H1 (cell line): ENCODE results near the gene OGDHL. TPM values are rescaled to one million over a fixed set of nuclear protein-coding genes. Genes with fewer than 3 reads are reported as not detected.
A peak's percentile ranks its signal among the peaks of the same experiment; 100 is the strongest.

Experiments used
- CTCF ChIA-PET: fragments of 300-600 bp; sonication (Branson Sonifier 250); formaldehyde crosslinking; loops from one replicate; lab custom pipeline; 2021; ENCODE audit not compliant: partially characterized antibody; lab: Charles Lee
- POLR2A ChIA-PET: fragments of 300-600 bp; sonication (Branson Sonifier 250); formaldehyde crosslinking; loops from one replicate; lab custom pipeline; 2021; ENCODE audit warnings: inconsistent platforms; ENCODE audit not compliant: partially characterized antibody; lab: Charles Lee
- DNase-seq, 2 experiments: peaks; one replicate each; pipeline versions ENCODE4 v3.0.0 to v3.0.0-alpha.2; 2010 to 2022; ENCODE audit warnings: low spot score in 2 of 2, low read depth in 1 of 2, mixed read lengths in 1 of 2
- FAIRE-seq: peaks from 2 replicates; lab custom pipeline; 2011; peaks lifted over from hg19 to GRCh38; lab: Jason Lieb, UNC
- H2AFZ ChIP-seq: 2 replicates; pipeline ENCODE4 v1.8.1; 2012; ENCODE audit warnings: low read length, inconsistent platforms
- H2AK5ac ChIP-seq: 2 replicates; pipeline ENCODE4 v1.6.1; 2013; ENCODE audit warnings: low read depth, low read length
- H2BK120ac ChIP-seq: replicated peaks from 2 replicates; pipeline ENCODE3; 2013; ENCODE audit warnings: low read depth, low read length, inconsistent platforms
- H2BK12ac ChIP-seq: 2 replicates; pipeline ENCODE4 v1.6.1; 2013; ENCODE audit warnings: low read depth, low read length
- H2BK15ac ChIP-seq: 2 replicates; pipeline ENCODE4 v1.6.1; 2013; ENCODE audit warnings: low read length
- H2BK20ac ChIP-seq: 2 replicates; pipeline ENCODE4 v1.6.1; 2013; ENCODE audit warnings: low read length
- H2BK5ac ChIP-seq: 2 replicates; pipeline ENCODE4 v1.6.1; 2013; ENCODE audit warnings: low read depth, low read length
- H3K14ac ChIP-seq: 2 replicates; pipeline ENCODE4 v1.6.1; 2013; ENCODE audit warnings: inconsistent platforms; ENCODE audit not compliant: insufficient read length
- H3K18ac ChIP-seq: 2 replicates; pipeline ENCODE4 v1.6.1; 2013; ENCODE audit warnings: low read length; ENCODE audit errors: extremely low read depth
- H3K23ac ChIP-seq: 2 replicates; pipeline ENCODE4 v1.6.1; 2013; ENCODE audit warnings: inconsistent platforms; ENCODE audit not compliant: insufficient read length
- H3K23me2 ChIP-seq: 2 replicates; pipeline ENCODE4 v1.6.1; 2013; ENCODE audit warnings: low read depth, low read length
- H3K27ac ChIP-seq: 2 replicates; pipeline ENCODE4 v1.6.1; 2011; ENCODE audit warnings: low read depth, low read length, inconsistent platforms
- H3K27me3 ChIP-seq, 4 experiments: replicated peaks in 1 of 4; 1 replicate in 1 of 4; 2 replicates in 3 of 4; pipeline versions ENCODE4 v1.6.1 to v1.8.1; 2011 to 2013; ENCODE audit warnings: low read length in 3 of 4, mild to moderate bottlenecking in 3 of 4, inconsistent platforms in 2 of 4, mixed read lengths in 2 of 4, moderate library complexity in 1 of 4; ENCODE audit not compliant: control insufficient read depth in 3 of 4, insufficient read depth in 3 of 4; ENCODE audit errors: extremely low read depth in 1 of 4
- H3K36me3 ChIP-seq, 4 experiments: 2 replicates each; pipeline versions ENCODE4 v1.6.1 to v1.8.1; 2011 to 2013; ENCODE audit warnings: mild to moderate bottlenecking in 4 of 4, low read length in 3 of 4, moderate library complexity in 2 of 4, control low read depth in 1 of 4, inconsistent platforms in 1 of 4; ENCODE audit not compliant: insufficient read depth in 4 of 4, control insufficient read depth in 2 of 4
- H3K4ac ChIP-seq: replicated peaks from 2 replicates; pipeline ENCODE3; 2013; ENCODE audit warnings: low read length, low read depth, mixed read lengths, inconsistent platforms; ENCODE audit not compliant: insufficient read length
- H3K4me1 ChIP-seq, 4 experiments: replicated peaks in 1 of 4; 1 replicate in 1 of 4; 2 replicates in 3 of 4; pipeline versions ENCODE4 v1.6.1 to v1.8.1; 2011 to 2013; ENCODE audit warnings: low read length in 3 of 4, inconsistent platforms in 2 of 4, mixed read lengths in 1 of 4; ENCODE audit not compliant: insufficient read depth in 4 of 4, control insufficient read depth in 3 of 4
- H3K4me2 ChIP-seq, 2 experiments: 2 replicates each; pipeline versions ENCODE4 v1.6.1 to v1.8.1; 2011 to 2013; ENCODE audit warnings: low read depth in 2 of 2, low read length in 2 of 2, control low read depth in 1 of 2, inconsistent platforms in 1 of 2, mild to moderate bottlenecking in 1 of 2; ENCODE audit not compliant: insufficient read depth in 1 of 2
- H3K4me3 ChIP-seq, 4 experiments: fragments of 200-600, 300-600 bp in 1 of 4; sonication (generic), shearing (Covaris generic), sonication (Bioruptor Twin) in 1 of 4; 2 replicates each; pipeline versions ENCODE4 v1.5.1 to v1.8.1; 2011 to 2016; ENCODE audit warnings: low read length in 4 of 4, low read depth in 3 of 4, control low read depth in 2 of 4, inconsistent platforms in 2 of 4, mild to moderate bottlenecking in 2 of 4, mixed read lengths in 1 of 4, moderate library complexity in 1 of 4; ENCODE audit not compliant: insufficient read depth in 2 of 4; ENCODE audit errors: extremely low read depth in 1 of 4
- H3K56ac ChIP-seq: replicated peaks from 2 replicates; pipeline ENCODE3; 2013; ENCODE audit warnings: low read depth, mild to moderate bottlenecking, mixed read lengths, low read length, inconsistent platforms; ENCODE audit not compliant: insufficient read length
- H3K79me1 ChIP-seq: 2 replicates; pipeline ENCODE4 v1.6.1; 2013; ENCODE audit warnings: low read depth, low read length, control low read depth
- H3K79me2 ChIP-seq, 2 experiments: 2 replicates each; pipeline versions ENCODE4 v1.6.1 to v1.8.1; 2012 to 2013; ENCODE audit warnings: low read length in 2 of 2, mild to moderate bottlenecking in 2 of 2, inconsistent platforms in 1 of 2; ENCODE audit not compliant: insufficient read depth in 2 of 2, control insufficient read depth in 1 of 2
- H3K9ac ChIP-seq, 4 experiments: replicated peaks in 1 of 4; 1 replicate in 1 of 4; 2 replicates in 3 of 4; pipeline versions ENCODE4 v1.6.1 to v1.8.1; 2011 to 2013; ENCODE audit warnings: low read depth in 3 of 4, low read length in 3 of 4, control low read depth in 2 of 4, mild to moderate bottlenecking in 2 of 4, moderate library complexity in 2 of 4, inconsistent platforms in 1 of 4; ENCODE audit errors: extremely low read depth in 1 of 4
- H3K9me3 ChIP-seq, 2 experiments: 2 replicates each; pipeline versions ENCODE4 v1.6.1 to v1.8.1; 2012 to 2013; ENCODE audit warnings: mild to moderate bottlenecking in 2 of 2, moderate library complexity in 2 of 2, control low read depth in 1 of 2, inconsistent platforms in 1 of 2, low read depth in 1 of 2, low read length in 1 of 2, mixed read lengths in 1 of 2; ENCODE audit not compliant: insufficient read depth in 2 of 2
- H4K20me1 ChIP-seq, 2 experiments: replicated peaks in 1 of 2; 2 replicates each; pipeline versions ENCODE3 to v1.8.1; 2011 to 2013; ENCODE audit warnings: inconsistent platforms in 2 of 2, low read length in 2 of 2, mild to moderate bottlenecking in 1 of 2; ENCODE audit not compliant: insufficient read depth in 2 of 2, control insufficient read depth in 1 of 2
- H4K5ac ChIP-seq: 2 replicates; pipeline ENCODE4 v1.6.1; 2013; ENCODE audit warnings: low read length, low read depth, mixed read lengths, inconsistent platforms; ENCODE audit not compliant: insufficient read length
- H4K8ac ChIP-seq: 2 replicates; pipeline ENCODE4 v1.8.0; 2013; ENCODE audit warnings: mild to moderate bottlenecking, moderate library complexity, low read length, inconsistent platforms; ENCODE audit not compliant: insufficient read depth; ENCODE audit errors: extremely low read depth
- H4K91ac ChIP-seq: replicated peaks from 2 replicates; pipeline ENCODE3; 2013; ENCODE audit warnings: low read length, mixed read lengths, inconsistent platforms; ENCODE audit not compliant: insufficient read length
- KDM4A ChIP-seq: IDR thresholded peaks from one replicate; pipeline ENCODE4 v1.7.1; 2012; ENCODE audit warnings: low read depth, mild to moderate bottlenecking, moderate library complexity, low read length, inconsistent platforms; ENCODE audit not compliant: severe bottlenecking
- POLR2AphosphoS5 ChIP-seq: IDR thresholded peaks from 2 replicates; pipeline ENCODE4 v1.6.1; 2011; ENCODE audit warnings: low read depth, low read length
- WGBS, 2 experiments: shearing (Covaris generic) in 1 of 2; methylation state at CpG; one replicate each; pipeline versions ENCODE4 v1.1.6 to v1.1.7; 2013 to 2015; ENCODE audit warnings: low lambda C conversion rate in 2 of 2, mixed read lengths in 2 of 2, inconsistent platforms in 1 of 2, low coverage in 1 of 2, missing lambda C conversion rate in 1 of 2; ENCODE audit not compliant: insufficient replicate concordance in 2 of 2, insufficient coverage in 1 of 2, insufficient read length in 1 of 2; ENCODE audit errors: extremely low coverage in 1 of 2, missing lambda C conversion rate in 1 of 2; 5-methylcytosine and 5-hydroxymethylcytosine counted together
- polyA plus RNA-seq, 7 experiments: library from polyadenylated mRNA; depleted of rRNA in 3 of 7; stranded (reverse) in 5 of 7; unstranded in 2 of 7; fragments of >200 nt in 5 of 7; fragments of 200-250 nt in 2 of 7; gene quantifications; 1 replicate in 5 of 7; 2 replicates in 1 of 7; 4 replicates in 1 of 7; pipeline versions ENCODE4 v1.2.1 to v1.2.3, GENCODE V29; 2011 to 2013; ENCODE audit warnings: missing spikeins in 2 of 7, mixed read lengths in 2 of 7
- total RNA-seq: library from RNA; stranded (reverse); fragmentation: NEBNext Ultra II Directional; extraction: Animal tissue kit (Norgen Biotek cat#: 25700); gene quantifications from 2 replicates; pipeline ENCODE4 v1.2.1, GENCODE V29; 2021

The OGDHL gene
- total and polyA plus RNA-seq, 2 of the 8 experiments (the other 6 are each of a cell fraction or from before 2014, with no cell fraction given): 16.1 to 16.6 TPM

DNA sequence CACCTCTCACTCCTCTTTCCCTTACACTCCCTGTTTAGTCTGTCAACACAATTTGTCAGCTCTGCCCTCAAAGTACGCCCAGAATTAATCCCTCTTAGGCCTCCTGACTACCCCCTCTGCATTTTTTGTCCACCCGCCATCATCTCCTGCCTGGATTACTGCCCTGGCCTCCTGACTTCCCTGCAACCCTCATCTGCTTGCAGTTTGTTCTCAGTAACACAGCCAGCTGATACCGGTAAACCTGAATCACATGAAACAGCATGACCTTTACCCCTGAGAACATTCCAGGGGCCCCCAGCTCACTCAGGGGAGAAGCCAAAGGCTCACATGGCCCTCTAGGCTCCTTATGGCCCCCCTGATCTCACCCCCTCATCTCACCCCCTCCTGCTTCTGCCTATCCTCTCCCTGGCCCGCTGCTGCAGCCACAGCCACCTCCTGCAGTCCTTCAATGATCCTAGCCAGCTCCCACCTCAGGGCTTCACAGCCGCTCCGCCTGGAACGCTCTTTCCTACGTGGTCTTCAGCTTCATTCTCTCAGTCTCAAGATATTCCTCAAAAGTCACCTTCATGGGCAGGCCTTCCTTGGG is 73.8 kb downstream of the OGDHL start:
- CTCF ChIA-PET: interaction anchor here (0.8 to 1.6 kb wide), 9 partner anchors 10 to 104 kb away, joined by 3 to 5 read pairs (median 3); no protein-coding TSS in a partner anchor
- DNase-seq: no peak
- TF ChIP-seq KDM4A (no peak), POLR2AphosphoS5 (no peak)

More for the DNA sequence above, 73.8 kb downstream of the OGDHL start:
- Histone ChIP-seq H2BK15ac (peak overlapping the region; percentile 62; the same call in 1 of the 2 replicates), H4K5ac (no peak overlapping the region), H4K20me1 (peaks cover 5 to 10% of the 10 kb centered on the region in 2 experiments), H3K4me2 (peak overlapping the region; percentile 67 to 73), H3K9me3 (peaks cover 8 to 13% of the 10 kb centered on the region in 2 experiments; a peak in 3 of 4 replicates), H3K18ac (peak overlapping the region; percentile 29; the same call in 1 of the 2 replicates), H3K27me3 (peaks cover 46 to 56% (median 53%) of the 10 kb centered on the region in 4 experiments), H3K79me2 (no peaks in the 10 kb centered on the region), H2BK120ac (no peak overlapping the region), H2BK20ac (no peak overlapping the region), H3K79me1 (no peaks in the 10 kb centered on the region), H3K56ac (no peak overlapping the region), H3K9ac (no peak overlapping the region), H4K8ac (no peak overlapping the region), H3K23me2 (no peaks in the 10 kb centered on the region), H3K4me3 (peak overlapping the region in 3 of 4 experiments; percentile 11 to 51 (median 24); a peak in 6 of 8 replicates), H3K4ac (no peak overlapping the region), H2AFZ (no peak overlapping the region), H2AK5ac (no peak overlapping the region), H3K27ac (no peak overlapping the region), H4K91ac (no peak overlapping the region), H3K23ac (no peak overlapping the region), H2BK12ac (peak overlapping the region; percentile 91), H2BK5ac (no peak overlapping the region), H3K4me1 (peaks cover 22 to 36% (median 25%) of the 10 kb centered on the region in 4 experiments), H3K36me3 (peaks cover 0 to 7% (median 0%) of the 10 kb centered on the region in 4 experiments; a peak in 1 of 8 replicates), H3K14ac (no peak overlapping the region)
- POLR2A ChIA-PET: interaction anchor here (0.6 to 1.3 kb wide), 2 partner anchors 19 to 764 kb away, joined by 3 read pairs; no protein-coding TSS in a partner anchor
- FAIRE-seq: no peak
- WGBS, 2 experiments: 30% methylated on average over 8 of the region's 8 CpGs; no CpG with 5 or more reads in 1 of the 2 experiments
